Measurements from ENCODE around the gene HERC3.

Gene HERC3

DNA sequence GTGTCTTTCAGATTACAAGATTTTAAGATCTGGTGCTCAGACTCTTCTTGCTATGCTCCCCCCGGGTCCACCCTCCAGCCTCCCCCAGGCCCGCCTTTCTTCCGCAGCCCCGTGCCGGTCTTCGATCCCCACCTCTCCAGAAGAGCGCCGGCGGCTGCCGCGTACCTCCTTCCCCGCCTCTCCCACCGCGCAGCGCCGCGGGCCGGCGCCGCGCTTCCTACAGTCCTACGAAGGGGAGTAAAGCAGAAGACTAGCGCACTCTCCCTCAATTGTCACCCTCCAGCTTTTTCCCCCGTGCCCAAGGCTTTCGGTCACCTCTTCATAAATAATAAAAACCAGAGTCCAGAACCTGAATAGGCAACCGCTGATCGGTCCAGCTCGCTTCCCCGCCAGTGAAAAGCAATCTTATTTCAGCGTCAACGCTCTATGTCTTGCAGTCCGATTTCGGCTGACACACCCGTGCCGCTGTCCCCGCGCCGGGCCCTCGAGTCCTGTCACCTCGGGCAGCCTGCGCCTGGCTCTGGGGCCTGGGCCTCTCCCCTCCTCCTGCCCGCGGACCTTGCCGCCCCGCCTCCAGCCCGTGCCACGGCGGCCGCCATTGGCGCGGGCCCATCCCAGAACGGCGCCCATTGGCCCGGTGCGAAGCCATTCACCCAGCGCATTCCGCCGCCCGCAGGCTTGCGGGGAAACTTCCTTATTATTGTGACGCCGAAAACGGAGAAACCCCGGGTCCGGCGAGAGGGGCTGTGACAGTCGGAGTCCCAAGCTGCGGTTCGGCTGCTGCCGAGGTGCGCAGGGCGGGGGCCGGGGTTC lies at the start of gene HERC3:
Gene HERC3, plus strand, starts transcription at position 694 of the 813 bp plus-strand sequence. CDS start 13,344 bp downstream, outside the sequence.
- DNase-seq (ENCODE audit: low spot score), result peak; percentile 94

- DNase-seq (ENCODE audit: low spot score), result no peak
Observed at GRCh38 chr4:88549815-88550214, 42.5 kb upstream of the HERC3 start.

GRCh38 chr4:88567591-88567990 lies 24.7 kb upstream of the HERC3 start:
- DNase-seq (ENCODE audit: low spot score), result no peak

DNA sequence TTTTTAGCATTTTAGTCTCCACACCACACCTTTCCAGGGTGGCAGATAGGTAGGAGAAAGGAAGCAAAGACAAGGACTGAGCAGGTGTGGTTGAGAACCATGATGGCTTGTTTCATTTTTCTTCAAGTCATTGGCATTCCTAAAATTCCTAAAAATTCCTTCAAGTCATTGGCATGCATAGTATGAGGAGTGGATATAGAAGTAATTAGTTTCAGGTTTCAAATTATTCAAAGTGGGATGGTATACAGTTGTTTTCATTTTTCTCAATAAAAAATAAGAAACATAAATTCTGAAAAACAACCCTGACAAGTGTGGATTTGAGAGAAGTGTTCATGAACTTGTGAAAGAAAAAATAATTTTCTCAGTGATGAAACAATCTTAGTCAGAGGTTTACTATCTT lies 22.3 kb upstream of the HERC3 start:
- no peak for DNase-seq (ENCODE audit: low spot score)

GRCh38 chr4:88573276-88573980 lies 18.9 kb upstream of the HERC3 start:
- DNase-seq (ENCODE audit: low spot score), result no peak

- no peak for DNase-seq (ENCODE audit: low spot score)
Observed at GRCh38 chr4:88573995-88574394, 18.3 kb upstream of the HERC3 start.

GRCh38 chr4:88575186-88575585 lies 17.1 kb upstream of the HERC3 start:
- peak; percentile 71 for DNase-seq (ENCODE audit: low spot score)

DNA sequence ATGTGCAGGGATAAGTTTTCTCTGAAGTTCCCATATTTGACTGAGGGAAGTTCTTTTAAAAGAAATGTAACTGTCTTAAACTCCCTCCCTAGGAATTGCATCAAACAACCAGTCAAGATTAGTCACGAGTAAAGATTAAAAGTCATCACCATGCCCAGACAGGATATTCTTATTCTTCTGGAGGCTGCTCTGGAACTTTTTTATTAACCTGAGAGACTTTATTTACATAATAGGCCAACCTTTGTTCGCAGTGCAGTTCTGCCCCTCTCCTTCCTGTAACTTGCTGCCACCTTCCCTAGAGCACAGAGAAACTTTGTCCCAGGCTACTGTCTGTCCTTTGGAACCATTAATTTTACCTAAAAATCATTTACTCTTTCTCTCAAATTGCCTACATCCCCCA lies 9.8 kb upstream of the HERC3 start:
- no peak for DNase-seq (ENCODE audit: low spot score)

GRCh38 chr4:88583631-88584470 lies 8.4 kb upstream of the HERC3 start:
- DNase-seq (ENCODE audit: low spot score), result peak; percentile 58

DNA sequence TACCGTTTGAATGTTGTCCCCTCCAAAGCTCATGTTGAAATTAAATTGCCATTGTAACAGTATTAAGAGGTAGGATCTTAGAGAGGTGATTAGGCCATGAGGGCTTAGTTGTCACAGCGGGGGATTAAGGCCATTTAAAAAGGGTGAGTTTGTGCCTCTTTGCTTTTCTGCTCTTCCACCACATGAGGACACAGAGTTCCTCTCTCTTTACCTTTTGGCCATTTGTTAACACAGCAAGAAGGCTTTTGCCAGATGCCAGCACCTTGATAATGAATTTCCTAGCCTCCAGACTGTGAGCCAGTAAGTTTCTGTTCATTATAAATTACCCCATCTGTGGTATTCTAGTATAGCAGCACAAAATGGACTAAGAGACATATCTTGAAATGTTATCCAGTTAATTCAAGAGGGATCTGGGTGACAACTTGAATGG lies 7.8 kb upstream of the HERC3 start:
- no peak for DNase-seq (ENCODE audit: low spot score)

DNA sequence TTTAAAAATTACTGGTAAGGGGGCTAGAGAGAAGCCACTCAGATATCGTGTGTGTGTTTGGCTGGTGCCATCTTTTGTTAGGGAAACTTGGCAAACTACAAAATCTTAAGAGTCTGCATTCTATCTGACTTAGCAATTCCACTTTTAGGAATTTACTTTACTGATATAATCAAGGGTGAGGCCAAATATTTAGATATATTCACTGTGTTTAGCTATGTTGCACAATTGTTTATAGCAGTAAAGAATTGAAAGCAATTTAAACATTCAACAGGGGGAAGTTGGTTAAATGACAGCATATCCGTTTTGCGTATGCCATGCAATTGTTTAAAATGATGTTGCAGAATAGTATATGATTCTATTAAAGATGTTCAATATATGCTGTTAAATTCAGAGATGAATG lies 6.4 kb upstream of the HERC3 start:
- DNase-seq (ENCODE audit: low spot score), result no peak

GRCh38 chr4:88587306-88587705 lies 5.0 kb upstream of the HERC3 start:
- DNase-seq (ENCODE audit: low spot score), result no peak

DNA sequence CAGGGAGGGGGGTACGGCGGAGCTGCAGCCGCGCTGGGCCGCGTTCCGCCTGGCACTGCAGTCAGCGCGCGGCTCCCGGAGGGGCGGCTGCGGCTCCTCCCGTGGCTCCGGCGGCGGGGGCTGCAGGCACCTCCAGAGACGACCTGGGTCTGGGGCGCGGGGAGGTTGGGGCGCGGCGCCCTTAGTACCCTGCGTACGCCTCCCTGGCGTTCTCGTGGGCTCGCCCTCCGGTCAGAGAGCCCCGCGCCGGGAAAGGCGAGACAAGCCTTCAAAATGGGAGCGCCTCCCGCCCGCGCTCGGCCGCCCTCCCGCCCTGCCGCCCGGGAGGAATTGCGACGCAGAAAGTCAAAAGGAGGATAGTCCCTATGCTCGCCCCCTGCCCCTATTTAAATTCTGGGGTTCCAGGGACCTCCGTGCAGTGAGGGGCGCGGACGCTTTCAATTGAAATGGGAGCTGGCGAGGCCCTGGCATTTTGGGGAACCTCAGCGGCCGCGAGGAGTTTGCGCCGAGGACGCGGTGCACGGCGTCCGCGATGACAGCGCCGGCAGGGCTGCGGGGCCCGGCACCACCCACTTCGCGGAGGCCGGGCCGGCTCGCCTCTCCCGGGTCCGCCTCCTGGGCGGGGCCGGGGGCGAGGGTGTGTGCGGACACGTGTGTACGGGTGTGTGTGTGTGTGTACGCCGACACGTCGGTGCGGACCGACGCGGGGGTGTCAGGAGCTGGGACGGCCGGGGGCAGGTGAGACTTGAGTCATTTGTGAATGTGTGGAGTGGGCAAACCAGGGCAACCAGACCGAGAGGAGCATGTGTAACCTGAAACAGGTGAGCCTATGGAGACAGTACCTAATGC lies 544 bp downstream of the HERC3 start:
- DNase-seq (ENCODE audit: low spot score), result peak; percentile 81

GRCh38 chr4:88597970-88598660 lies 5.8 kb downstream of the HERC3 start:
- no peak for DNase-seq (ENCODE audit: low spot score)

DNA sequence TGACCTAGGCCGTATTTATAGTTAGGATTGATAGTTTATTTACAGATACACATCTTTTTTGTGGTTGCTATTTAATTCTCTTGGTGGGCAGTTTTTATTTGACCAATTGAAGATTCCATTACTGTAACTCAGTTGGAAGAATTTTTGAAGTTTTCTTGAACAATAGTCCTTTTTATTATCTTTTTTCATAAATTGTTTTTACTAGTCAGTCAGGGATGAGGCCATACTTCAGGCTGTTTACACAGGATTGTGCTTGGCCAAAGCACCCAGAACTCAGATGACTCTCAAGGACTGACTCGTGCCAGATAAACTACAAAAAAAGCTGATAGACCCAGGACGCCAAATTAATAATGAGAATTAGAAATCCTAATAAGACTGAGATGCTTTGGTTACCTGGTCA lies 7.0 kb downstream of the HERC3 start:
- DNase-seq (ENCODE audit: low spot score), result no peak

GRCh38 chr4:88599714-88600113 lies 7.4 kb downstream of the HERC3 start:
- DNase-seq (ENCODE audit: low spot score), result no peak

DNA sequence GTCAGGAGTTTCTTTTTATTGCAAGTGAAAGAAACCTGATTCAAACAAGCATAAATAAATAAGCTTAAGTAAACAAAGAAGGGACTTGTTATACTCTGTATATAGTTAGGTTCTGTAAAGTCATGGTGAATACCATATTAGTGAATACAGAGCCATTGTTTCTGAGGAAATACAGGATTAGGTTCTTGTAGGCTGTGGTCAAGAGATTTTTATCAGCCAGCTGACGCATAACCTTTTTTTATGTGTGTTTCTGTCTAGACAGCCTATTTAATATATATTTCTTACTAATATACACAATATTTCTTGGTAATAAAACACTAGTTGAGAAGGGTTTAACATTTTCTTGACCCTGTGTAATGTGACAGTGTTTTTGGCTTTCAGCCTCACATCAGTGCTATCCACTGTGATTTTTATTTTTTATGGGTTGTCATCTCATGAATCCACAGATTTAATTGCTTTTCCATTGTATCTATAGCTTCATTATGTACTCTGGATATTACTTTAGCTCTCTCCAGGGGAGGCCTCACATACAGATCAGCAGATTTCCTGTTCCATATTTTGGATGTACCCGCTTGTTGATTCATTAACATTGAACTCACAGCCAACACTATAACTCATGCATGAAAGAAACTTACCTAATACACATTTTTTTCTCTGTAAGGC lies 8.0 kb downstream of the HERC3 start:
- no peak for DNase-seq (ENCODE audit: low spot score)

- no peak for DNase-seq (ENCODE audit: low spot score)
Observed at GRCh38 chr4:88604978-88605678, 12.8 kb downstream of the HERC3 start.

DNA sequence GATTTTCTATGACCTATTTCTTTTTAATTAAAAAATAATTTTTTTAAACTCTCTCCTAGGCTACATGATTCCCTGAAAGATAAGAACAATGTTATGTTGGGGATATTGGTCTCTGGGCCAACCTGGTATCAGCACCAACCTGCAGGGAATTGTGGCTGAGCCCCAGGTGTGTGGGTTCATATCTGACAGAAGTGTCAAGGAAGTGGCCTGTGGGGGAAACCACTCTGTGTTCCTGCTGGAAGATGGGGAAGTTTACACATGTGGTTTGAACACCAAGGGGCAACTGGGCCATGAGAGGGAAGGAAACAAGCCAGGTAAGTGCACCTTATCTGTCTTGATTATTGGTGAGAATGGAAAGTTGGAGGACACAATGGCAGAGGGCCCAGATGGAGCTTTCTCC lies 13.5 kb downstream of the HERC3 start:
- DNase-seq (ENCODE audit: low spot score), result no peak

DNA sequence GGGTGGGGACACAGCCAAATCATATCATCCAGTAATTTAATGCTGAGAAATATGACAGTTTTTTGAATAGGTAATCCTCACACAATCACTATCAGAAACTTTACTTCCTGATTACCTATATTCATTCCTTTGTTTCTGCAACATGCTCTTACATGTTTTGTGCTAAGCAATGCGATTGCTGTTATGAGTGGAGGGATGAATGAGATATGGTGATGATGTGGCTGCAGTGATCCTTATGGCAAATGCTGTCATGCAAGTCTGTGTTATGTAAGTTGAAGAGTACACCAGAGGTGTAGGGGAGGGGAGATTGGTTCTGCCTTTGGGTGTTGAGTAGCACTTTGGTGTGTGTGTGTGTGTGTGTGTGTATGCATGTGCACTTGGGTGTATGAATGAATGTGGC lies 14.6 kb downstream of the HERC3 start:
- DNase-seq (ENCODE audit: low spot score), result no peak

Measured in putamen (tissue), 1 donor.